Bronchial epithelial cell (primary cell): ENCODE measurements around the gene C16orf95. TPM values are rescaled to one million over a fixed set of nuclear protein-coding genes. Genes with fewer than 3 reads are reported as not detected.

ENCODE experiments used
- DNase-seq: peaks from one replicate; pipeline ENCODE4 v3.0.0-alpha.2; 2010; ENCODE audit warnings: low read depth
- FAIRE-seq: peaks from 2 replicates; lab custom pipeline; 2011; peaks lifted over from hg19 to GRCh38; lab: Jason Lieb, UNC
- H3K27me3 ChIP-seq: 2 replicates; pipeline ENCODE4 v1.5.1; 2011; ENCODE audit warnings: low read length; ENCODE audit not compliant: control insufficient read depth, insufficient read depth
- H3K36me3 ChIP-seq: 2 replicates; pipeline ENCODE4 v1.5.1; 2011; ENCODE audit warnings: low read length; ENCODE audit not compliant: control insufficient read depth, insufficient read depth
- H3K4me3 ChIP-seq: 2 replicates; pipeline ENCODE4 v1.5.1; 2011; ENCODE audit warnings: mild to moderate bottlenecking, low read depth, low read length, control low read depth
- total RNA-seq: library from RNA; depleted of rRNA; stranded (reverse); fragments of >200 nt; gene quantifications from 2 replicates; pipeline ENCODE4 v1.2.1, GENCODE V29; 2014
- TF ChIP-seq, protein P1 (sequence below): IDR thresholded peaks from 2 replicates; pipeline ENCODE4 v1.5.1; 2011; ENCODE audit warnings: mild to moderate bottlenecking, moderate library complexity, low read length, control low read depth, inconsistent platforms; ENCODE audit not compliant: insufficient read depth, severe bottlenecking

C16orf95 gene
- total RNA-seq, 1 donor from 2014 or later: 0.79 TPM

DNA sequence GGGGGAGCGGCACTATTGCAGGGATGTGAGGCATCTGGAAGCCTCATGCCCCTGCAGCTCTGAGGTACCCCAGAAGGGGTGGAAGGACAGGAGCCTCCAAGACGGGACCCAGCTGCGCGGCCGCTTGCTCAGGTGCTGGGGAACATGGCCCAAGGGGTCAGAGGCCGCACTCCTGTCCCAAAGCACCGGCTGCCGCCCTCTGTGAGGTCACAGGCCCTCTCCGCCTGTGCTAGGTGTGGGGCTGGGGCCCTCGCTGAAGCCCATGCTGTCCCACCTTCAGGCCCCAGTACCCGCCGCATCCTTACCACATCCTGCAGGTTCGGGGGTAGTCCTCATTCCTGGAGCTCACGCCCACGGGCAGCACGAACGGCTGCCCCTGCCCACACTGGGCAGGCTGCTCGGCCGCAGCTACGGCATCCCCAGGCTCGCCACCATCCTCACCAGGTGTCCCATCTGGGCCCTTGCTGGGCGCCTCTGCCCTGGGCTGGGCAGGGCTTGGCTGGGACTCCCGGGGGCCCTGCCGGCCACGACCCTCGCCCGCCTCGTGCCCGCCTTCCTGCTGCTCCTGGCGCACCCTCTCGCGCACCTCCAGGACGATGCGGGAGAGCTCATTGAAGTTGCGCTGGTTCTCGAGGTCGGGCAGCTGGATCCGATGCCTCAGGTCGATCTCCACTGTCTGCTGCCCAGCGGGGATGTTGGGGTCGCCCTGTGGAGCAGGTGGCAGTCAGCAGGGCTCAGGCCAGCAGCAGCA is 16.6 kb upstream of the C16orf95 start:
- Histone ChIP-seq H3K27me3 (no peaks in the 10 kb centered on the region), H3K4me3 (no peak overlapping the region), H3K36me3 (peaks cover 36% of the 10 kb centered on the region)
- TF ChIP-seq, protein P1, sequence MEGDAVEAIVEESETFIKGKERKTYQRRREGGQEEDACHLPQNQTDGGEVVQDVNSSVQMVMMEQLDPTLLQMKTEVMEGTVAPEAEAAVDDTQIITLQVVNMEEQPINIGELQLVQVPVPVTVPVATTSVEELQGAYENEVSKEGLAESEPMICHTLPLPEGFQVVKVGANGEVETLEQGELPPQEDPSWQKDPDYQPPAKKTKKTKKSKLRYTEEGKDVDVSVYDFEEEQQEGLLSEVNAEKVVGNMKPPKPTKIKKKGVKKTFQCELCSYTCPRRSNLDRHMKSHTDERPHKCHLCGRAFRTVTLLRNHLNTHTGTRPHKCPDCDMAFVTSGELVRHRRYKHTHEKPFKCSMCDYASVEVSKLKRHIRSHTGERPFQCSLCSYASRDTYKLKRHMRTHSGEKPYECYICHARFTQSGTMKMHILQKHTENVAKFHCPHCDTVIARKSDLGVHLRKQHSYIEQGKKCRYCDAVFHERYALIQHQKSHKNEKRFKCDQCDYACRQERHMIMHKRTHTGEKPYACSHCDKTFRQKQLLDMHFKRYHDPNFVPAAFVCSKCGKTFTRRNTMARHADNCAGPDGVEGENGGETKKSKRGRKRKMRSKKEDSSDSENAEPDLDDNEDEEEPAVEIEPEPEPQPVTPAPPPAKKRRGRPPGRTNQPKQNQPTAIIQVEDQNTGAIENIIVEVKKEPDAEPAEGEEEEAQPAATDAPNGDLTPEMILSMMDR: no peak
- DNase-seq (no peak), FAIRE-seq (no peak)

GRCh38 chr16:87333101-87333500 is 15.9 kb upstream of the C16orf95 start:
- DNase-seq (no peak), FAIRE-seq (no peak)
- Histone ChIP-seq H3K4me3 (no peak overlapping the region), H3K36me3 (peaks cover 35% of the 10 kb centered on the region), H3K27me3 (no peaks in the 10 kb centered on the region)
- TF ChIP-seq, protein P1: no peak

GRCh38 chr16:87332150-87332549 is 15.0 kb upstream of the C16orf95 start:
- peaks cover 38% of the 10 kb centered on the region for H3K36me3 ChIP-seq
- DNase-seq: no peak

GRCh38 chr16:87331241-87331801 is 14.1 kb upstream of the C16orf95 start:
- peaks cover 35% of the 10 kb centered on the region for H3K36me3 ChIP-seq
- no peaks in the 10 kb centered on the region for H3K27me3 ChIP-seq
- DNase-seq (no peak), FAIRE-seq (no peak)
- H3K4me3 ChIP-seq: no peak overlapping the region
- TF ChIP-seq, protein P1: no peak

More at GRCh38 chr16:87332150-87332549, 15.0 kb upstream of the C16orf95 start:
- no peak for FAIRE-seq
- TF ChIP-seq, protein P1: no peak
- Histone ChIP-seq H3K4me3 (no peak overlapping the region), H3K27me3 (no peaks in the 10 kb centered on the region)

GRCh38 chr16:87330646-87331045 is 13.5 kb upstream of the C16orf95 start:
- TF ChIP-seq, protein P1: no peak
- no peaks in the 10 kb centered on the region for H3K27me3 ChIP-seq
- no peak for FAIRE-seq
- H3K36me3 ChIP-seq: peaks cover 31% of the 10 kb centered on the region
- H3K4me3 ChIP-seq: no peak overlapping the region
- no peak for DNase-seq
